22Rv1 (cell line): ENCODE measurements around the gene PSMC3IP.

Experiments
- ZFX ChIP-seq: fragments of 450-650 bp; IDR thresholded peaks from 2 replicates; pipeline ENCODE4 v1.6.1; 2017; ENCODE audit warnings: antibody characterized with exemption, borderline replicate concordance
- TF ChIP-seq, protein P1 (sequence below): fragments of 450-650 bp; IDR thresholded peaks from 2 replicates; pipeline ENCODE4 v1.5.1; 2017; ENCODE audit warnings: mild to moderate bottlenecking

DNA sequence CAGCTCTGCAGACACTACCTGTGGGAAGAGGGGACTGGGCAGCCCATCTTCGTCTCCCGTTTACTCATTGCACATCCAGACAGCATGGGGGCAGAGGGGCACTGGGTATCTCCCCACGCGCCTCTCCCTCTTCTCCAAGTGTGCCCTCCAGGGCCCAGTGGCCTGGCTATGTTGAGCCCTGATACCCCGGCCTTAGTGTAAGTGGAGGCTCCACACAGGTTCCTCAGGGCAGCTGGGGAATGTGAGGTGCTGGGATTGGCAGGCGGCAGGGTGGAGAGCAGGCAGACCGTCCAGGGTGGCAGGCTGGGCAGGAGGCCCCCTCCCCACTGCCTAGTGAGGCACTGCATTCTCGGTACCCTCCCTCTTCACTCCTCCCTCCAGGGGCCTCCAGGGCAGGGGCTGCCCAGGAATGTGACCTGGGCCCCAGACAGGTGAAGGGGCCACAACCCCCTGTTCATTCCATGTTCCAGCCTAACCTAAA lies 54.7 kb downstream of the PSMC3IP start:
- TF ChIP-seq, protein P1, sequence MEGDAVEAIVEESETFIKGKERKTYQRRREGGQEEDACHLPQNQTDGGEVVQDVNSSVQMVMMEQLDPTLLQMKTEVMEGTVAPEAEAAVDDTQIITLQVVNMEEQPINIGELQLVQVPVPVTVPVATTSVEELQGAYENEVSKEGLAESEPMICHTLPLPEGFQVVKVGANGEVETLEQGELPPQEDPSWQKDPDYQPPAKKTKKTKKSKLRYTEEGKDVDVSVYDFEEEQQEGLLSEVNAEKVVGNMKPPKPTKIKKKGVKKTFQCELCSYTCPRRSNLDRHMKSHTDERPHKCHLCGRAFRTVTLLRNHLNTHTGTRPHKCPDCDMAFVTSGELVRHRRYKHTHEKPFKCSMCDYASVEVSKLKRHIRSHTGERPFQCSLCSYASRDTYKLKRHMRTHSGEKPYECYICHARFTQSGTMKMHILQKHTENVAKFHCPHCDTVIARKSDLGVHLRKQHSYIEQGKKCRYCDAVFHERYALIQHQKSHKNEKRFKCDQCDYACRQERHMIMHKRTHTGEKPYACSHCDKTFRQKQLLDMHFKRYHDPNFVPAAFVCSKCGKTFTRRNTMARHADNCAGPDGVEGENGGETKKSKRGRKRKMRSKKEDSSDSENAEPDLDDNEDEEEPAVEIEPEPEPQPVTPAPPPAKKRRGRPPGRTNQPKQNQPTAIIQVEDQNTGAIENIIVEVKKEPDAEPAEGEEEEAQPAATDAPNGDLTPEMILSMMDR = no peak
- TF ChIP-seq ZFX = no peak
